Liver (tissue), 9 donors: ENCODE data around the gene MEAK7. TPM values are rescaled to one million over a fixed set of nuclear protein-coding genes. Genes with fewer than 3 reads are reported as not detected.

ENCODE experiments used
- DNase-seq: peaks from one replicate; pipeline ENCODE4 v3.0.0-alpha.2; 2017; ENCODE audit warnings: low spot score
- H3K27ac ChIP-seq, 2 donors: one replicate each; pipeline ENCODE4 v1.7.0; 2013; ENCODE audit warnings: inconsistent platforms in 2 of 2, low read length in 2 of 2, control low read depth in 1 of 2, low read depth in 1 of 2, mild to moderate bottlenecking in 1 of 2
- H3K27me3 ChIP-seq, 4 donors: one replicate each; pipeline versions ENCODE4 v1.6.1 to v1.7.0; 2013; ENCODE audit warnings: low read length in 3 of 4, inconsistent platforms in 1 of 4, mild to moderate bottlenecking in 1 of 4, moderate library complexity in 1 of 4; ENCODE audit not compliant: control insufficient read depth in 4 of 4, insufficient read depth in 4 of 4
- H3K36me3 ChIP-seq, 4 donors: one replicate each; pipeline versions ENCODE4 v1.6.1 to v1.7.0; 2013; ENCODE audit warnings: low read length in 3 of 4, mild to moderate bottlenecking in 3 of 4, low read depth in 1 of 4, moderate library complexity in 1 of 4; ENCODE audit not compliant: control insufficient read depth in 4 of 4, insufficient read depth in 3 of 4
- H3K4me1 ChIP-seq, 4 donors: one replicate each; pipeline versions ENCODE4 v1.6.1 to v1.7.0; 2013; ENCODE audit warnings: low read length in 3 of 4, mild to moderate bottlenecking in 3 of 4, moderate library complexity in 1 of 4; ENCODE audit not compliant: control insufficient read depth in 4 of 4, insufficient read depth in 4 of 4
- H3K4me3 ChIP-seq, 3 donors: one replicate each; pipeline versions ENCODE4 v1.6.1 to v1.7.0; 2013; ENCODE audit warnings: low read length in 3 of 3, control low read depth in 1 of 3, low read depth in 1 of 3, mild to moderate bottlenecking in 1 of 3
- H3K9ac ChIP-seq, 2 donors: one replicate each; pipeline ENCODE4 v1.7.0; 2013; ENCODE audit warnings: low read length in 2 of 2, mild to moderate bottlenecking in 2 of 2, moderate library complexity in 2 of 2, control low read depth in 1 of 2, low read depth in 1 of 2
- H3K9me3 ChIP-seq, 4 donors: one replicate each; pipeline versions ENCODE4 v1.6.1 to v1.7.0; 2013; ENCODE audit warnings: low read length in 3 of 4; ENCODE audit not compliant: control insufficient read depth in 4 of 4
- ATF3 ChIP-seq: IDR thresholded peaks from 2 replicates; pipeline ENCODE4 v1.6.1; 2016; ENCODE audit warnings: antibody characterized with exemption
- CTCF ChIP-seq: fragments of 150-350 bp; IDR thresholded peaks from 2 replicates; pipeline ENCODE4 v1.5.1; 2017; ENCODE audit warnings: improper control_type of control experiment, low read depth, low read length; ENCODE audit not compliant: missing input control
- EGR1 ChIP-seq, 2 donors: IDR thresholded peaks; 2 replicates each; pipeline ENCODE4 v1.6.1; 2016 to 2018; ENCODE audit warnings: antibody characterized with exemption in 2 of 2, low read depth in 2 of 2
- FOXA2 ChIP-seq: IDR thresholded peaks from 2 replicates; pipeline ENCODE4 v1.6.1; 2016; ENCODE audit warnings: antibody characterized with exemption
- GABPA ChIP-seq, 2 donors: IDR thresholded peaks in 1 of 2; conservative IDR thresholded peaks in 1 of 2; 2 replicates each; pipeline ENCODE4 v1.6.1; 2016; ENCODE audit warnings: antibody characterized with exemption in 2 of 2, mild to moderate bottlenecking in 1 of 2, moderate library complexity in 1 of 2
- HNF4A ChIP-seq, 2 donors: conservative IDR thresholded peaks; 2 replicates each; pipeline ENCODE4 v1.6.1; 2016; ENCODE audit warnings: antibody characterized with exemption in 2 of 2, mild to moderate bottlenecking in 2 of 2
- HNF4G ChIP-seq: IDR thresholded peaks from 2 replicates; pipeline ENCODE4 v1.6.1; 2016; ENCODE audit warnings: antibody characterized with exemption
- JUND ChIP-seq, 2 donors: IDR thresholded peaks; 2 replicates each; pipeline ENCODE4 v1.6.1; 2016; ENCODE audit warnings: antibody characterized with exemption in 2 of 2
- NR2F2 ChIP-seq: IDR thresholded peaks from 2 replicates; pipeline ENCODE4 v1.6.1; 2016; ENCODE audit warnings: antibody characterized with exemption
- RAD21 ChIP-seq, 2 donors: IDR thresholded peaks; 2 replicates each; pipeline ENCODE4 v1.6.1; 2016; ENCODE audit warnings: antibody characterized with exemption in 2 of 2, mild to moderate bottlenecking in 2 of 2
- RXRA ChIP-seq, 2 donors: IDR thresholded peaks; 2 replicates each; pipeline ENCODE4 v1.6.1; 2017 to 2018; ENCODE audit warnings: antibody characterized with exemption in 2 of 2, mild to moderate bottlenecking in 1 of 2
- SP1 ChIP-seq: IDR thresholded peaks from 2 replicates; pipeline ENCODE4 v1.6.1; 2018; ENCODE audit warnings: antibody characterized with exemption, mild to moderate bottlenecking
- TAF1 ChIP-seq: conservative IDR thresholded peaks from 2 replicates; pipeline ENCODE4 v1.6.1; 2016; ENCODE audit warnings: antibody characterized with exemption, mild to moderate bottlenecking
- YY1 ChIP-seq: IDR thresholded peaks from 2 replicates; pipeline ENCODE4 v1.6.1; 2016; ENCODE audit warnings: antibody characterized with exemption, mild to moderate bottlenecking
- ZBTB33 ChIP-seq: IDR thresholded peaks from 2 replicates; pipeline ENCODE4 v1.6.1; 2016; ENCODE audit warnings: antibody characterized with exemption
- WGBS: extraction: QIAGEN DNeasy Blood & Tissue Kit; methylation state at CpG from one replicate; pipeline ENCODE4 v1.1.7; 2013; 5-methylcytosine and 5-hydroxymethylcytosine counted together
- polyA plus RNA-seq, 2 donors: library from polyadenylated mRNA; stranded (reverse) in 1 of 2; unstranded in 1 of 2; fragments of 200-250 nt in 1 of 2; fragments of >200 nt in 1 of 2; fragmentation: Nextera tagmentation in 1 of 2; extraction: Ambion mirVana in 1 of 2; gene quantifications; one replicate each; pipeline versions ENCODE4 v1.2.1 to v1.2.3, GENCODE V29; 2013 to 2015
- total RNA-seq, 2 donors: library from RNA; depleted of rRNA; stranded (reverse); fragments of >200 nt; gene quantifications; one replicate each; pipeline ENCODE4 v1.2.3, GENCODE V29; 2014
- TF ChIP-seq, protein P1 (sequence below): IDR thresholded peaks from 2 replicates; pipeline ENCODE4 v1.6.1; 2016; ENCODE audit warnings: antibody characterized with exemption, mild to moderate bottlenecking
- TF ChIP-seq, protein P2 (sequence below): IDR thresholded peaks from 2 replicates; pipeline ENCODE4 v1.6.1; 2016; ENCODE audit warnings: antibody characterized with exemption
- donor health status: healthy.
- donor health status: healthy.
- donor health status: healthy.
- donor health status: healthy.
- donor health status: healthy.

The MEAK7 gene
- total and polyA plus RNA-seq, 4 donors, result 1.3 to 4.0 (median 2.2) TPM

GRCh38 chr16:84489131-84489530, 15.3 kb downstream of the MEAK7 start:
- Histone ChIP-seq H3K9me3 (no peaks in the 10 kb centered on the region), H3K27ac (no peak overlapping the region), H3K4me1 (no peaks in the 10 kb centered on the region), H3K36me3 (peaks cover 0 to 2% (median 0%) of the 10 kb centered on the region in 4 donors), H3K27me3 (no peaks in the 10 kb centered on the region), H3K9ac (no peak overlapping the region), H3K4me3 (no peak overlapping the region)
- WGBS, result 88% methylated on average over 8 of the region's 8 CpGs
- no peak for TF ChIP-seq CTCF
- TF ChIP-seq YY1, result no peak
- no peak for TF ChIP-seq JUND (IDR thresholded peaks at IDR 0.05)
- no peak for TF ChIP-seq SP1
- TF ChIP-seq HNF4A (conservative IDR thresholded peaks at IDR 0.05), result no peak
- TF ChIP-seq RXRA (IDR thresholded peaks at IDR 0.05), result no peak
- TF ChIP-seq ZBTB33, result no peak
- no peak for TF ChIP-seq FOXA2
- TF ChIP-seq EGR1 (IDR thresholded peaks at IDR 0.05; ENCODE audit: low read depth in 2 of 2), result no peak
- TF ChIP-seq, protein P1, sequence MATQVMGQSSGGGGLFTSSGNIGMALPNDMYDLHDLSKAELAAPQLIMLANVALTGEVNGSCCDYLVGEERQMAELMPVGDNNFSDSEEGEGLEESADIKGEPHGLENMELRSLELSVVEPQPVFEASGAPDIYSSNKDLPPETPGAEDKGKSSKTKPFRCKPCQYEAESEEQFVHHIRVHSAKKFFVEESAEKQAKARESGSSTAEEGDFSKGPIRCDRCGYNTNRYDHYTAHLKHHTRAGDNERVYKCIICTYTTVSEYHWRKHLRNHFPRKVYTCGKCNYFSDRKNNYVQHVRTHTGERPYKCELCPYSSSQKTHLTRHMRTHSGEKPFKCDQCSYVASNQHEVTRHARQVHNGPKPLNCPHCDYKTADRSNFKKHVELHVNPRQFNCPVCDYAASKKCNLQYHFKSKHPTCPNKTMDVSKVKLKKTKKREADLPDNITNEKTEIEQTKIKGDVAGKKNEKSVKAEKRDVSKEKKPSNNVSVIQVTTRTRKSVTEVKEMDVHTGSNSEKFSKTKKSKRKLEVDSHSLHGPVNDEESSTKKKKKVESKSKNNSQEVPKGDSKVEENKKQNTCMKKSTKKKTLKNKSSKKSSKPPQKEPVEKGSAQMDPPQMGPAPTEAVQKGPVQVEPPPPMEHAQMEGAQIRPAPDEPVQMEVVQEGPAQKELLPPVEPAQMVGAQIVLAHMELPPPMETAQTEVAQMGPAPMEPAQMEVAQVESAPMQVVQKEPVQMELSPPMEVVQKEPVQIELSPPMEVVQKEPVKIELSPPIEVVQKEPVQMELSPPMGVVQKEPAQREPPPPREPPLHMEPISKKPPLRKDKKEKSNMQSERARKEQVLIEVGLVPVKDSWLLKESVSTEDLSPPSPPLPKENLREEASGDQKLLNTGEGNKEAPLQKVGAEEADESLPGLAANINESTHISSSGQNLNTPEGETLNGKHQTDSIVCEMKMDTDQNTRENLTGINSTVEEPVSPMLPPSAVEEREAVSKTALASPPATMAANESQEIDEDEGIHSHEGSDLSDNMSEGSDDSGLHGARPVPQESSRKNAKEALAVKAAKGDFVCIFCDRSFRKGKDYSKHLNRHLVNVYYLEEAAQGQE, result no peak
- no peak for TF ChIP-seq GABPA (IDR thresholded peaks at IDR 0.05 in 1 of 2, conservative IDR thresholded peaks at IDR 0.05 in 1 of 2)
- no peak for TF ChIP-seq NR2F2
- TF ChIP-seq, protein P2, sequence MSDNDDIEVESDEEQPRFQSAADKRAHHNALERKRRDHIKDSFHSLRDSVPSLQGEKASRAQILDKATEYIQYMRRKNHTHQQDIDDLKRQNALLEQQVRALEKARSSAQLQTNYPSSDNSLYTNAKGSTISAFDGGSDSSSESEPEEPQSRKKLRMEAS, result no peak
- no peak for TF ChIP-seq HNF4G
- DNase-seq, result no peak

DNA sequence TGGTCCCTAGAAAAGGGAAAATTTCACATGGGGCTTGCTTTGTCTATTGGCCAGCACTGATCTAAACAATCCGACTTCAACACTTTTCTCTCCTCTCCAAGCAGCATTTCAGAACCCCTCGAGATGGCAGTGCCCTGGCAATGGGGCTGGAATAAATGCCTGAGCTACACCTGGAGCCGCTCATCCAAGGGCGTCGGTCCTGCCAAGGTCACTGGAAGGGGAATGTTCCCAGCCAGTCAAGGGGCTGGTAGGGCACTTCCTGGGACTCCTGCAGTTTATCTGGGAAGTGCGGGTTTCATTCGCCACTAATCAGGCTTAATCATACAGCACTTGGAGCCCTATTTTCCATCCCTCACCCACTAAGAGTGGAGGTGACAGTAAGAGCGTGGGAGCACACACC, 17.1 kb downstream of the MEAK7 start:
- Histone ChIP-seq H3K36me3 (peaks cover 0 to 2% (median 0%) of the 10 kb centered on the region in 4 donors), H3K9me3 (no peaks in the 10 kb centered on the region), H3K4me1 (no peaks in the 10 kb centered on the region), H3K27me3 (no peaks in the 10 kb centered on the region), H3K27ac (no peak overlapping the region), H3K9ac (no peak overlapping the region), H3K4me3 (no peak overlapping the region)
- DNase-seq, result no peak
- WGBS, result 91% methylated on average over 8 of the region's 8 CpGs
- no peak for TF ChIP-seq TAF1
- TF ChIP-seq HNF4G, result no peak
- TF ChIP-seq RAD21 (IDR thresholded peaks at IDR 0.05), result no peak
- no peak for TF ChIP-seq JUND (IDR thresholded peaks at IDR 0.05)
- no peak for TF ChIP-seq ATF3
- TF ChIP-seq GABPA (IDR thresholded peaks at IDR 0.05 in 1 of 2, conservative IDR thresholded peaks at IDR 0.05 in 1 of 2), result no peak
- TF ChIP-seq CTCF, result no peak
- TF ChIP-seq, protein P2, result no peak
- no peak for TF ChIP-seq SP1
- TF ChIP-seq YY1, result no peak
- no peak for TF ChIP-seq ZBTB33
